Neuron (in vitro differentiated cells): Measurements from ENCODE around the gene SLC35C1.
"Not testable (repeated sequence)": the region's sequence is repeated elsewhere in the genome, so short reads cannot be mapped to it uniquely, and the experiment has no call there.

Source experiments
- H2AFZ ChIP-seq: one replicate; pipeline ENCODE4 v1.6.1; 2013; ENCODE audit warnings: low read depth, mild to moderate bottlenecking, inconsistent platforms, low read length, moderate library complexity
- H3K27me3 ChIP-seq: one replicate; pipeline ENCODE4 v1.6.1; 2013; ENCODE audit warnings: low read length; ENCODE audit not compliant: insufficient read depth
- H3K36me3 ChIP-seq: one replicate; pipeline ENCODE4 v1.6.1; 2013; ENCODE audit warnings: low read length; ENCODE audit not compliant: insufficient read depth
- H3K4me1 ChIP-seq: one replicate; pipeline ENCODE4 v1.6.1; 2013; ENCODE audit warnings: low read length; ENCODE audit not compliant: insufficient read depth
- H3K4me3 ChIP-seq: 2 replicates; pipeline ENCODE4 v1.5.1; 2013; ENCODE audit warnings: mild to moderate bottlenecking, low read length, moderate library complexity
- H3K9me3 ChIP-seq: one replicate; pipeline ENCODE4 v1.6.1; 2013; ENCODE audit warnings: low read length

Gene SLC35C1

DNA sequence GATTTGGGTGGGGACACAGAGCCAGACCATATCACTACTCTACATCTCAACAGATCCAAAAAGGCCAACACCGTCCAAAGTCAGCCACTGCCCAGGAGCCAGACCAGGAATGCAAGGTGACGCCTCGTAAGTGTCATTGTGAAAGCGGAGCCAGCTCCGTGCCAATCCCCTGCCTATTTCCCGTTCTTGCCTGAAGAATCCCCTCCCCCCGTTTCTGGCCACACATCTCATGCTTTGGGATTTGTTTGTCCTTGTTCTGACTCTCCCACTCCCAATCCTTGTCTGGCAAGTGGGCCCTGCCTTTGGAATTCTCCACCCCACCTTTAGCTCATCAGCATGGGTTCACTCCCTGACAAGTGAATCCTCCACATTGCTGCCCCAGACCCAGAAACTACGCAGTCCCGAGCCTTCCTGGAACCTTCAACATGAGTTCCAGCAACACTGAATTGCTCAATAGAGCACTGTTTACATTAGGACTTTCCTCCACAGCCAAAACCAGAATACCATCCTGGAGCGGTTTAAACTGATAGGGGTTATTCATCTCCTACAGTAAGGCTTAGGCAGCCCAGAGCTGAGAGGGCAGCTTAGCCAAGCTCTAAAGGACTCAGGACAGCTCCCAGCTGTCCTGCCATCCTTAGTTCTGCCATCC lies 6.0 kb upstream of the SLC35C1 start:
- Histone ChIP-seq H3K27me3 (peaks cover 31% of the 10 kb centered on the region), H3K4me3 (no peak overlapping the region), H3K9me3 (no peaks in the 10 kb centered on the region), H2AFZ (no peak overlapping the region), H3K36me3 (no peaks in the 10 kb centered on the region), H3K4me1 (no peaks in the 10 kb centered on the region)

DNA sequence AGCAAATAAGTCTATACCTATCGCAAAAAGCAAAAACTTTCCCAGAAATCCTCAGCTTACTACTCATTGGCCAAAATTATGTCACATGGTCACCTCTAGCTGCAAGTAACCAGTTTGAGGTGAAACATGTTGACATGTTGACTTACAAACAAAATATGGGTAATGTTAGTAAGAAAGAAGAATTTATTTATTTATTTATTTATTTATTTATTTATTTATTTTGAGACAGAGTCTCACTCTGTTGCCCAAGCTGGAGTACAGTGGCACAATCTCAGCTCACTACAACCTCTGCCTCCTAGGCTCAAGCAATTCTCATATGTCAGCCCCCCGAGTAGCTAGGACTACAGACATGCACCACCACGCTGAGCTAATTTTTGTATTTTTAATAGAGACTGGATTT lies 5.4 kb upstream of the SLC35C1 start:
- H3K36me3 ChIP-seq: no peaks in the 10 kb centered on the region
- no peak overlapping the region for H2AFZ ChIP-seq
- peaks cover 6% of the 10 kb centered on the region for H3K4me1 ChIP-seq
- no peaks in the 10 kb centered on the region for H3K9me3 ChIP-seq
- no peak overlapping the region for H3K4me3 ChIP-seq
- peaks cover 31% of the 10 kb centered on the region for H3K27me3 ChIP-seq

DNA sequence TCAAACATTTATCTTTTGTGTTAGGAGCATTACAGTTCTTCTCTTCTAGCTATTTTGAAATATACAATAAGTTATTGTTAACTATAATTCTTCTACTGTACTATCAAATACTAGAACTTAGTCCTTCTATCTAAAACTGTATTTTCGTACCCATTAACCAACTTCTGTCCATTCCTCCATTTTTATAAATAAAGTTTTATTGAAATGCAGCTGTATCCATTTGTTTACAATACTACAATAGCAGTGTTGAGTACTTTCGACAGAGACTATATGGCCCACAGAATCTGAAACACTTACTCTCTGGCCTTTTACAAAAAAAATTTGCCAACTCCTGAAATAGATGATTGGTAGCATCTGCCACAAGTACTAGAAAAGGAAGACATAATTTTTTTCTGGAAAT lies 4.7 kb upstream of the SLC35C1 start:
- Histone ChIP-seq H3K27me3 (peaks cover 31% of the 10 kb centered on the region), H3K36me3 (no peaks in the 10 kb centered on the region), H2AFZ (no peak overlapping the region), H3K4me1 (peaks cover 6% of the 10 kb centered on the region), H3K4me3 (no peak overlapping the region), H3K9me3 (no peaks in the 10 kb centered on the region)

DNA sequence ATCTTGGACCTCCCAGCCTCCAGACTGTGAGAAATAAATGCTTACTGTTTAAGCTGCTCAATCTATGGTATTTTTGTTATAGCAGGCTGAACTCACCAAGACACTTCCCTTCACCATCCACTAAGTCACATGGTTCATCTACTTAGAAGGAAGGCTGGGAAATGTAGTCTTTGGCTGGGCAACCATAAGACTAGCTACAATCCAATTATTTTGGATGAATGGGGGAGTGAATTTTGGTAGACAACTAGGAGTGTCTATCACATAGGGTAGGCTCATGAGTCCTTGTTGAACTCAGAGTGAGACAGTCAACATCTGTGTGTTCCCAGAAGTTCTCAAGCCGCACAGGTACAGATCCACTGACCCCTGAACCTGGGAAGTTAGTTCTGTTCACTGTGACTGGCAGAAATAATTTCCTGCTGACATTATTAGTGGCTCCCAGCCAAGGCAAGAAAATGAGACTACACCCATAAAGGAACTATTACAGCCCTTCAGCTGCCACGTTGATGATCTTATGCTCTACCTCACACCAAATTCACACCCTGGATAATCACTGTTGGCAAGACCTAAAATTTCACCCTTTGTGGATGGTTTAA lies 3.1 kb upstream of the SLC35C1 start:
- no peak overlapping the region for H2AFZ ChIP-seq
- H3K9me3 ChIP-seq: no peaks in the 10 kb centered on the region
- H3K4me3 ChIP-seq: no peak overlapping the region
- peaks cover 18% of the 10 kb centered on the region for H3K4me1 ChIP-seq
- H3K27me3 ChIP-seq: peaks cover 31% of the 10 kb centered on the region
- H3K36me3 ChIP-seq: no peaks in the 10 kb centered on the region

DNA sequence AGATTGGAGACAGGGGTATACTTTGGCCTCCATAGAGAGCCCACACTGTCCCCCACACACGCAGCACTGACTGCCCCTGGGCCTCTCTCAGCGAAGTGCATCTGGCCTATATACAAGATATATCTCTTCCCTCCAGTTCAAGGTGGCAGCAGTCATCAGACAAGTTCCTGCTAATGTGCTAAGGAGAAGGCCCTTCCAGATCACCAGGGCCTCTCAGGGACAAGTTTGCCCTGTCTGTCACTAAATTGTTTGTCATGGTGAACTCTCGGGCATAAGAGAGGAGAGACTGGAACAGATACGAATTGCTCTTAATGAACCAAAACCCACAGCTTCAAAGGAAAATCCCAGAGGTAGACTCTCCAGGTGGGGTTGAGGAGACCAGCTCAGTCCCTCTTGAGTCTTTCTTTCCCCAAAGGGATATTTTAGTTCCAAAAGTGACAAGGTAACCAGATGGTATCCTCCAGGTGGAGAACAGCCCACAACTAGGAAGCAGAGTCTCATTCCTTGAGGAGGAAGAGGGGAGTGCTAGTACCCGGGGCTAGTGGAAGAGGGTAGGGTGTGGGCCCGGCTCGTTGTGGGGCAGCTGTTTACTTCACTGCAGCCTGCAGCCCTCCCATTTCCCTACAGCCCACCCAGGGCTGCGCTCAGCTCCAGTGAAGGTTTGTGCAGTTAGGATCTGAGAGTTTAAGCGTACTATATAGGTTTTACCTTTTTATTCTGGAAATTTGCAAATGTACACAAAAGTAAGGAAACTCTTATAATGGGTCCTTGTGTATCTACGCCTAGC lies 2.2 kb upstream of the SLC35C1 start:
- Histone ChIP-seq H2AFZ (no peak overlapping the region), H3K4me1 (peaks cover 27% of the 10 kb centered on the region), H3K27me3 (peaks cover 28% of the 10 kb centered on the region)

DNA sequence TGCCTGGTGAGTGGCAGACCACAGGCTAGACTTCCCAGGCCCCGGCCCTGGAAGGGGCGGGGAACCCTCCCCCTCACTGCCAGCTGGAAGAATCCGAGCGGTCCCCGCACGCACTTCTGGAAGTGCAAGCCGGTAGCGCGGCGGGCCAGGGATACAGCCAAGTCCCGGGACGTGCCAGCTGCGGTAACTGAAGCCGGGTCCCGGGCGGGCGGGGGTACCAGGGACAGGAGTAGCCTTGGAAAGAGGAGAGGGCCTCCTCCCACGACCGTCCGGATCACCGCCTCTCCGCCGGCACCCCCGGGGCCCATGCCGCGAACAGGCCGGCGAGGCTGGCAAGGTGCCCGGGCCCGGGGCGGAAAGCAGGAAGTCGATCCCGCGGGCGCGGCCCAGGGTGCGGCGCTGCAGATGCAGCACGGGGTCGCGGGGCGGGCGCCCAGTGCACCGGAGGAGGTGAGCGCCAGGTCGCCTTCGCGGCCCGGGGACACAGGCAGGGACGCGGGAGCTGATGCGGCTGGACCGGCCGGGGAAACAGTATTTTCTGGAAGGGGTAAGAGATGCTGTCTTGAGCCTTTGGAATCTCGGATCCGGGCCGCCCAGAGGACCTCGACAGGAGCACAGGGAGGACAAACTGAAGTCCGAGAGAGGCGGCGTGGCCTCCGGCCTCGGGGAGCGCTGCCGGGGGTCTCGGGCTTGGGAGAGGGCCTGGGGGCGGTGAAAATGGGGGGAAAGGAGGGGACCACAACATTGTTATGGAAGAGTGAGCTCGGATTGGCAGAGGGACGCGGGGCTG lies 783 bp upstream of the SLC35C1 start:
- Histone ChIP-seq H3K9me3 (no peaks in the 10 kb centered on the region), H3K27me3 (peaks cover 26% of the 10 kb centered on the region), H2AFZ (peak overlapping the region; percentile 98), H3K4me3 (peak overlapping the region; percentile 55), H3K36me3 (peaks cover 3% of the 10 kb centered on the region), H3K4me1 (peaks cover 29% of the 10 kb centered on the region)

More for the DNA sequence above, 2.2 kb upstream of the SLC35C1 start:
- Histone ChIP-seq H3K4me3 (no peak overlapping the region), H3K36me3 (no peaks in the 10 kb centered on the region), H3K9me3 (no peaks in the 10 kb centered on the region)

DNA sequence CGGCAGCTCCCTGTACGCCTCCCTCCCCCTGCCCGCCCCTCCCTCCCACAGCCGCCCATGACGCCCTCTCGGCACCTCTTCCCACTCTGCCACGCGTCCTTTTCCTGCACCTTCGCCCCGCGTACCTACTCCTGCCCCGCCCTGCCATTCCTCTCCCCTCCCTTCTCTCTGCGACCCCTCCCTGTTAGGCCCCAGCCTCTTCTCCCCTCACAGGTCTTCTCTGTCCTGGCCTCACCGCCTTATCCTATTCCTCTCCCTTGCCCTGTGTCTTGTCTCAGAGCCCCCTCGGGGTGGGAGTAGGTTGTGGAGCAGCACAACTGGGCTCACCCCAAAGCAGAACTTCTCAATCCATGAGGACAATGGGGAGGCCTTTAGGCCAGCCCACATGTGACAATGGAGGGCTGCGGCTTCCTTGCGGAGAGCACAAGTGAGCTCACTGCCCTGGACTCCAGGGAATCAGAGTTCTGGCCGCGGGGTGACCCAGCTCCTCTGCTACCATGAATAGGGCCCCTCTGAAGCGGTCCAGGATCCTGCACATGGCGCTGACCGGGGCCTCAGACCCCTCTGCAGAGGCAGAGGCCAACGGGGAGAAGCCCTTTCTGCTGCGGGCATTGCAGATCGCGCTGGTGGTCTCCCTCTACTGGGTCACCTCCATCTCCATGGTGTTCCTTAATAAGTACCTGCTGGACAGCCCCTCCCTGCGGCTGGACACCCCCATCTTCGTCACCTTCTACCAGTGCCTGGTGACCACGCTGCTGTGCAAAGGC lies 539 bp downstream of the SLC35C1 start:
- Histone ChIP-seq H3K27me3 (peaks cover 26% of the 10 kb centered on the region), H3K4me1 (peaks cover 29% of the 10 kb centered on the region), H3K9me3 (no peaks in the 10 kb centered on the region), H3K36me3 (peaks cover 12% of the 10 kb centered on the region), H3K4me3 (peak overlapping the region; percentile 55), H2AFZ (peak overlapping the region; percentile 13)

DNA sequence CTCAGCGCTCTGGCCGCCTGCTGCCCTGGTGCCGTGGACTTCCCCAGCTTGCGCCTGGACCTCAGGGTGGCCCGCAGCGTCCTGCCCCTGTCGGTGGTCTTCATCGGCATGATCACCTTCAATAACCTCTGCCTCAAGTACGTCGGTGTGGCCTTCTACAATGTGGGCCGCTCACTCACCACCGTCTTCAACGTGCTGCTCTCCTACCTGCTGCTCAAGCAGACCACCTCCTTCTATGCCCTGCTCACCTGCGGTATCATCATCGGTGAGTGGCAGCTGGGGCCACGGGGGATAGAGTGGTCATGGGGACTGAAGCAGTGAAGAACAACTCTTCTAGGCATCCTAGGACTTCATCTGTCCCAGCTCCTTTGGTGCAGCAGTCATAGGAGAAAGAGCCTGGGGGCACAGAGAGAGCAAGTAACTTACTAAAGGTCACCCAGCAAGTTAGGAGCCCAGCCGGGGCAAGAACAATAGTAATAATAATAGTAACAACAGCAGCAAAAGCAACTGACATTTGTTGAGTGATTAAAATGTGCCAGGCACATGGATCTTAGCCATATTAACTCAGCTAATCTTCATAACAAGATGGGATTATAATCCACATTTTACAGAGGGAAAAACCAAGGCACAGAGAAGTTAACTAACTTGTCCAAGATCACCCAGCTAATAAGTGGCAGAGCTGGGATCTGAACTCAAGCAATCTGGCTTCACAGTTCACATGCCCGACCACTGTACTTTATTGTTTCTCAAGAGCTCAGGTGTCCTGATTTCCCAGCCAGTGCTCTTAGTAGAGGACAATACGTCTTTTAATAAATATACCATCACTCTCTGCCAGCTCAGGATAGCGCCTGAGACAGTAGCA lies 1.4 kb downstream of the SLC35C1 start:
- Histone ChIP-seq H3K9me3 (no peaks in the 10 kb centered on the region), H3K27me3 (peaks cover 22% of the 10 kb centered on the region), H2AFZ (no peak overlapping the region), H3K36me3 (peaks cover 20% of the 10 kb centered on the region), H3K4me1 (peaks cover 29% of the 10 kb centered on the region), H3K4me3 (peak overlapping the region; percentile 55)

DNA sequence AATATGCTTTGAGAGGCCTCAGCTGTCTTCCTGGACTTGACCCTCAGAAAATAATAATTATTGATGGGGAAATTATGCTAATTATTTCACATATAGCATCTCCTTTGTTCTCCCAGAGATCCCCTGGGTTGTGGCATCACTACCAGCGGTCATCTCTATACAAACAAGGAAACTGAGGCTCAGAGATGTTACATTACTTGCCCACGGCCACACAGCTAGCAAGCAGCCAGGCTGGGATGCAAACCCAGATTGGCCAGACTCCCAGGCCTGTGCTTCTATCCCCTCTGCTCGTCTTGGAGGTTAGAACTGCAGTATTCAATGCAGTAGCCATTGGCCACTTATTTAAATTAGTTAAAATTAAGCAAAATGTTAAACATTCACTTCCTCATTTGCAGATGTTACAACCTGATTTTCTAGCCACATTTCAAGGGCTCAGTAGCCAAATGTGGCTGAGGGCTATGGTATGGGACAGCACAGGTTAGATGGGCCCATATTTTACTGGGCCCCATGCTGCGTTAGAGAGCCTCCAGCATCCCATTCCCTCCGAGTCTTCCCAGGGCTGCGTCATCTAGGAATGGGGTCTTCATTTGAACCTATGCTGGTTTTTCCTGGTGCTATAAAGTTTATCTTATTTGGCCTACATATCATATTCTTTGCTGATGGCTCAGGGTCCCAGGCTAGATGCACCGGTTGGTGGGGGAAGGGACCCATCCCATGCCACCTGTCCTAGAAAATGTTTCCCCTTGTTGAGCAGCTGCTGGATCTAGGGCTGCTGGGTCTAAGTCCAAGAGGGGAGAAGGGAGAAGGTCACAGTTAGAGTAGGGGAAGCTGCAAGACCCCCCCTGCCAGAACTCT lies 2.2 kb downstream of the SLC35C1 start:
- Histone ChIP-seq H3K9me3 (no peaks in the 10 kb centered on the region), H3K4me3 (peak overlapping the region; percentile 4), H3K36me3 (peaks cover 29% of the 10 kb centered on the region), H3K4me1 (peaks cover 29% of the 10 kb centered on the region), H2AFZ (no peak overlapping the region), H3K27me3 (peaks cover 14% of the 10 kb centered on the region)

DNA sequence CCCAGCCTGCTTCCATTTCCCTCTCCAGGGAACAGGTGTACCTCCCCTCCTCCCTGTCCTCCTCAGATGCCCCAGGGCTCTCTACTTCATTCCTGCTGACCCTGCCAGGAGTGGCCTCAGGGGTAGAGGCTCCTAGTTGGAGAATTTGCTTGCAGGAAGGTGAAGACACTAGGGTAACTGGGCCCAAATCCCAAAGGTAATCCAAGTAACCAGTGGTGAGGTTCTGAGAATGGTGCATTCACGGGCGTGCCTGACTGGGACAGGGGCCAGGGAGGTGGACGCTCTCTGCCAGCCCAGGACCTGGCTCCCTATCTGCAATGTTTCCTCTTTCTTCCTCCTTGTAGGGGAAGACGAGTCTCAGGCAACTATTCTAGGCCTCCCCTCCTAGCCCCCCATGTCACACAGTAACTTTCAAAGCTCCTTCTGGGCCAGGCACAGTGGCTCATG lies 2.9 kb downstream of the SLC35C1 start:
- Histone ChIP-seq H3K4me3 (no peak overlapping the region), H3K9me3 (no peaks in the 10 kb centered on the region), H2AFZ (no peak overlapping the region), H3K36me3 (peaks cover 32% of the 10 kb centered on the region), H3K4me1 (peaks cover 29% of the 10 kb centered on the region), H3K27me3 (peaks cover 8% of the 10 kb centered on the region)

DNA sequence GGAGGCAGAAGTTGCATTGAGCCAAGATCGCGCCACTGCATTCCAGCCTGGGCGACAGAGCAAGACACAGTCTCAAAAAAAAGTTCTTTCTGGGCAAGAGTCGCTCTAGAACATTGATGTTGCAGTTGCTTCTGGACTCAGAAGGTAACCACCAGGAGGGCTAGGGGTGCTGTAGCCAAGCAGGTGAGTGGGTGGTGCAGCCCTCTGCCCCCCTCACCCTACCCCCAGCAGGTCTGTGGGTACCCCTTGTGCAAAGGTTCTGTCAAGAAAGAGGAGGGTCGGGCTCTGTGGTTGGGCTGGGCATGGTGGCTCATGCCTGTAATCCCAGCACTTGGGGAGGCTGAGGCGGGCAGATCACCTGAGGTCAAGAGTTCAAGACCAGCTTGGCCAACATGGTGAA lies 3.5 kb downstream of the SLC35C1 start:
- peaks cover 29% of the 10 kb centered on the region for H3K4me1 ChIP-seq
- not testable (repeated sequence) for H2AFZ ChIP-seq, H3K27me3 ChIP-seq, H3K9me3 ChIP-seq, H3K4me3 ChIP-seq
- H3K36me3 ChIP-seq: peaks cover 32% of the 10 kb centered on the region
